ENCODE results near the gene AKR1D1.
A peak's percentile ranks its signal among the peaks of the same experiment; 100 is the strongest.
"Not testable (repeated sequence)": the region's sequence is repeated elsewhere in the genome, so short reads cannot be mapped to it uniquely, and the experiment has no call there.

AKR1D1 gene

GRCh38 chr7:138076196-138076595 lies at the start of gene AKR1D1:
TSS of gene AKR1D1 (plus strand) at chr7:138076459. CDS start at chr7:138076519, 60 bp downstream.
- no peak for DNase-seq (ENCODE audit: low spot score)

GRCh38 chr7:138027100-138027499 lies 49.2 kb upstream of the AKR1D1 start:
- no peak for DNase-seq (ENCODE audit: low spot score)

GRCh38 chr7:138029126-138029525 lies 47.1 kb upstream of the AKR1D1 start:
- DNase-seq (ENCODE audit: low spot score), result no peak

GRCh38 chr7:138029941-138030340 lies 46.3 kb upstream of the AKR1D1 start:
- DNase-seq (ENCODE audit: low spot score), result no peak

GRCh38 chr7:138030679-138031351 lies 45.4 kb upstream of the AKR1D1 start:
- no peak for DNase-seq (ENCODE audit: low spot score)

- DNase-seq (ENCODE audit: low spot score), result no peak
These were observed 44.1 kb upstream of the AKR1D1 start for GRCh38 chr7:138032186-138032585.

GRCh38 chr7:138032770-138033169 lies 43.5 kb upstream of the AKR1D1 start:
- DNase-seq (ENCODE audit: low spot score), result no peak

GRCh38 chr7:138033241-138033640 lies 43.0 kb upstream of the AKR1D1 start:
- DNase-seq (ENCODE audit: low spot score), result no peak

GRCh38 chr7:138036135-138036534 lies 40.1 kb upstream of the AKR1D1 start:
- DNase-seq (ENCODE audit: low spot score), result no peak

- not testable (repeated sequence) for DNase-seq (ENCODE audit: low spot score)
These were observed 36.2 kb upstream of the AKR1D1 start for GRCh38 chr7:138040063-138040462.

- DNase-seq (ENCODE audit: low spot score), result no peak
These were observed 31.4 kb upstream of the AKR1D1 start for GRCh38 chr7:138044897-138045296.

GRCh38 chr7:138047907-138048306 lies 28.4 kb upstream of the AKR1D1 start:
- DNase-seq (ENCODE audit: low spot score), result no peak

GRCh38 chr7:138049505-138050116 lies 26.6 kb upstream of the AKR1D1 start:
- no peak for DNase-seq (ENCODE audit: low spot score)

GRCh38 chr7:138051712-138052247 lies 24.5 kb upstream of the AKR1D1 start:
- not testable (repeated sequence) for DNase-seq (ENCODE audit: low spot score)

- no peak for DNase-seq (ENCODE audit: low spot score)
These were observed 23.6 kb upstream of the AKR1D1 start for GRCh38 chr7:138052696-138053095.

GRCh38 chr7:138055698-138056097 lies 20.6 kb upstream of the AKR1D1 start:
- not testable (repeated sequence) for DNase-seq (ENCODE audit: low spot score)

GRCh38 chr7:138063400-138063799 lies 12.9 kb upstream of the AKR1D1 start:
- no peak for DNase-seq (ENCODE audit: low spot score)

- DNase-seq (ENCODE audit: low spot score), result peak; percentile 16
These were observed 11.4 kb upstream of the AKR1D1 start for GRCh38 chr7:138064856-138065357.

- DNase-seq (ENCODE audit: low spot score), result no peak
These were observed 10.4 kb upstream of the AKR1D1 start for GRCh38 chr7:138065827-138066226.

- no peak for DNase-seq (ENCODE audit: low spot score)
These were observed 9.3 kb upstream of the AKR1D1 start for GRCh38 chr7:138066954-138067394.

- DNase-seq (ENCODE audit: low spot score), result no peak
These were observed 8.5 kb upstream of the AKR1D1 start for GRCh38 chr7:138067774-138068173.

GRCh38 chr7:138070908-138071307 lies 5.4 kb upstream of the AKR1D1 start:
- no peak for DNase-seq (ENCODE audit: low spot score)

GRCh38 chr7:138072726-138073125 lies 3.5 kb upstream of the AKR1D1 start:
- DNase-seq (ENCODE audit: low spot score), result no peak

Data from AG20443 (cell line).